DND-41 (cell line): ENCODE results near the gene KCNMA1.

Experiments used
- EZH2 ChIP-seq: IDR thresholded peaks from 3 replicates; pipeline ENCODE4 v1.6.1; 2012; ENCODE audit warnings: borderline replicate concordance, low read depth, mild to moderate bottlenecking, moderate library complexity, low read length, inconsistent platforms; ENCODE audit not compliant: severe bottlenecking
- TF ChIP-seq, protein P1 (sequence below): IDR thresholded peaks from 2 replicates; pipeline ENCODE4 v1.5.1; 2012; ENCODE audit warnings: borderline replicate concordance, low read length, moderate library complexity, mild to moderate bottlenecking; ENCODE audit not compliant: poor library complexity, severe bottlenecking; ENCODE audit errors: extremely low read depth

- TF ChIP-seq, protein P1, sequence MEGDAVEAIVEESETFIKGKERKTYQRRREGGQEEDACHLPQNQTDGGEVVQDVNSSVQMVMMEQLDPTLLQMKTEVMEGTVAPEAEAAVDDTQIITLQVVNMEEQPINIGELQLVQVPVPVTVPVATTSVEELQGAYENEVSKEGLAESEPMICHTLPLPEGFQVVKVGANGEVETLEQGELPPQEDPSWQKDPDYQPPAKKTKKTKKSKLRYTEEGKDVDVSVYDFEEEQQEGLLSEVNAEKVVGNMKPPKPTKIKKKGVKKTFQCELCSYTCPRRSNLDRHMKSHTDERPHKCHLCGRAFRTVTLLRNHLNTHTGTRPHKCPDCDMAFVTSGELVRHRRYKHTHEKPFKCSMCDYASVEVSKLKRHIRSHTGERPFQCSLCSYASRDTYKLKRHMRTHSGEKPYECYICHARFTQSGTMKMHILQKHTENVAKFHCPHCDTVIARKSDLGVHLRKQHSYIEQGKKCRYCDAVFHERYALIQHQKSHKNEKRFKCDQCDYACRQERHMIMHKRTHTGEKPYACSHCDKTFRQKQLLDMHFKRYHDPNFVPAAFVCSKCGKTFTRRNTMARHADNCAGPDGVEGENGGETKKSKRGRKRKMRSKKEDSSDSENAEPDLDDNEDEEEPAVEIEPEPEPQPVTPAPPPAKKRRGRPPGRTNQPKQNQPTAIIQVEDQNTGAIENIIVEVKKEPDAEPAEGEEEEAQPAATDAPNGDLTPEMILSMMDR: no peak
- no peak for TF ChIP-seq EZH2
Observed at GRCh38 chr10:77164616-77165311, 472.8 kb downstream of the KCNMA1 start.
